GM21360 (cell line): ENCODE measurements around the gene PLOD2.

Experiments used
- ATAC-seq: cut with Tn5 transposase; IDR thresholded peaks from one replicate; pipeline ENCODE4 v1.9.1; 2021; ENCODE audit warnings: mild to moderate bottlenecking, moderate library complexity; ENCODE audit not compliant: unreplicated experiment

PLOD2 gene

DNA sequence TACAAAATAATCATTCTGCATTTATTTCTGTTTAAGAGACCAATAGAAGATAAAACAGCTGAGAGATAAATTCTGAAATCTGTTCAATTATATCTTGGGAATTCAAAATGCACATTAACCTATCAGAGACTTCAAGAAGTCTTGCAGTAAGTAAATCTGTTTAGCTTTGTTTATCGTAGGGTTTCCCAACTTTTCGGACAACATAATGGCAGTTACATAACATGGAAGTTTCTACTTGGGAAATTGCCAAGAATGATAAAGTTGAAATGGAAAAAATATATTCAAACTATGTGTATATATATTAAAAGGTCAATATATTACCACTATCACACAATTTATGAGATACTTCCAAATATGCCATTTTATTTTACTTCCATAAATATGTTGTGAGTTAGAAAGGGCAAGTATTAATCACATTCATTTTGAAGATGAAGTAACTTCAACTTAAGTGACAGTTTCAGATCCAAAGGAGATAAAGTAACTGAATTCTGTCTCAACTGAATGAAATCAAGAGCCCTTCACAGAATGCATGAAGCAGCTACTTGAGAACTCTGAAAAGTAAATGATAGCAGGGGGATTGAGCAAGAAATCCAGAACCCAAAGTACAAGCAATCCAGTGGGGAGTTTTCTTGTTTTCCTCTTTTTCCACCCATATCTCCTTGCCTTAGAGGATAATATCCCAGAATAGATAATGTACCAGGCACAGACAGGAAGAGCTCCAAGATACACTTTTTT lies 108.8 kb downstream of the PLOD2 start:
- no peak for ATAC-seq

GRCh38 chr3:146050691-146051090 lies 110.3 kb downstream of the PLOD2 start:
- ATAC-seq: no peak

DNA sequence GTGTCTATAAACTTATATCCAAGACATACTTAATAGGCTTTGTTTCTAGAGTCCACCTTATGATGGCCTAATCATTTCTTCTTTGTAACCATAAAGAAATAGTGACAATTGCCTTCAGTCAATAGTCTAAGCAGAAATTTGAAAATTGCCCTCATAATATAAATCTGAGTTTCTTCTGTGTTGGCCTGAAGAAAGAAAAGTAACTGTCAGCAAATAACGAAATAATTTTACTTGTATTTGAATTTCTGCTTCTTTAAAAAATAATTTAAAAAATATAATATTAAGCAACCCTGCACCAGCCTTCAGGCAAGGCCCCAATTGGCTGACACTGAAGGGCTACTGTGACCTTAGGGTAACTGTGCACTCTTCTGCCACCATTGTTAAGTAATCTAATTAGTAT lies 113.5 kb downstream of the PLOD2 start:
- ATAC-seq: no peak

GRCh38 chr3:146044046-146044445 lies 116.9 kb downstream of the PLOD2 start:
- ATAC-seq: no peak

- no peak for ATAC-seq
Observed at GRCh38 chr3:146040630-146041029, 120.4 kb downstream of the PLOD2 start.

DNA sequence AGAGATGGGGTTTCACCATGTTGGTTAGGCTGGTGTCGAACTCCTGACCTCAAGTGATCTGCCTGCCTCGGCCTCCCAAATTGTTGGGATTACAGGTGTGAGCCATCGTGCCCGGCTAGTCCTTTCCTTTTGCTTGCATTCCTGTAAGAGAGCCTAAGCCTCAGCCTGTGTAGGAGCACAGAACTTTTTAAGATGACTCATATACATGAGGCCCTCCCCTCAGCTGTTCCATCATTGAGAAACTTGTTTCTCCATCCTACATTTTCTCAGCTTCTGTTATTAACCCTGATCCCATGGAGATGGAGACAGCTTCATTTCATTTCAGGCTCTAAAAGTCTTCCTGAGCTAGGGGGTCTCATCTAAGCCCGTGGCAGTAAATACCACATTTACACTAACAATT lies 123.3 kb downstream of the PLOD2 start:
- no peak for ATAC-seq

- ATAC-seq: no peak
Observed at GRCh38 chr3:146036281-146036680, 124.7 kb downstream of the PLOD2 start.

DNA sequence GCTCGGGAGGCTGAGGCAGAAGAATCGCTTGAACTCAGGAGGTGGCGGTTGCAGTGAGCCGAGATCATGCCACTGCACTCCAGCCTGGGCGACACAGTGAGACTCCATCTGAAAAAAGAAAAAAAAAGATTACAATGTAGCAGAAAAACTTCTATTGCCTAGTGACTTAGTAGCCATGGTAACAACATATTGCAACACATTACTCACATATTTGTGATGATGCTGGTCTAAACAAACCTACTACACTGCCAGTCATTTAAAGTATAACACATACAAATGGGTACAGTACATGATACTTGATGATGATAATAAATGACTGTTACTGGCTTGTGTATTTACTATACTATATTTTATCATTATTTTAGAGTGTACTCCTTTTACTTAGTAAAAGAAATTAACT lies 125.6 kb downstream of the PLOD2 start:
- no peak for ATAC-seq

- ATAC-seq: no peak
Observed at GRCh38 chr3:146033950-146034349, 127.0 kb downstream of the PLOD2 start.

GRCh38 chr3:146026547-146026946 lies 134.4 kb downstream of the PLOD2 start:
- ATAC-seq: no peak

DNA sequence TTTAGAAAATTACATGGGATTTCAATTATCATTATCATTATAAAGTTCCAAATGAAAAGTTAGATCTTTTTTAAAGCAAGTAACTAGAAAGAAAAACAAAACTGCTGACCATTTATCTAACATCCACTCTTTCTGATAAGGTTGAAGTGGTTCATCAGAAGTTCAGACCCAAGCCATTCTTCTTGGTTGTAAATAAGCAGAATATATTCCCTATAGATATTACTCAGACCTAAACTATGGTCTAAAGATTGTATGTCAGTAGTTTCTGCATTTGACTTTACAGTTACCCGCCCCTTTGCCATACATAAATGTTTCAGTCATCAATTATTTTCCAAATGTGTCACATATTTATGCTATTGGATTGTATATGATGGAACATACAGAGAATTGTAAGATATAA lies 136.7 kb downstream of the PLOD2 start:
- ATAC-seq: no peak

- no peak for ATAC-seq
Observed at GRCh38 chr3:146020969-146021368, 140.0 kb downstream of the PLOD2 start.

DNA sequence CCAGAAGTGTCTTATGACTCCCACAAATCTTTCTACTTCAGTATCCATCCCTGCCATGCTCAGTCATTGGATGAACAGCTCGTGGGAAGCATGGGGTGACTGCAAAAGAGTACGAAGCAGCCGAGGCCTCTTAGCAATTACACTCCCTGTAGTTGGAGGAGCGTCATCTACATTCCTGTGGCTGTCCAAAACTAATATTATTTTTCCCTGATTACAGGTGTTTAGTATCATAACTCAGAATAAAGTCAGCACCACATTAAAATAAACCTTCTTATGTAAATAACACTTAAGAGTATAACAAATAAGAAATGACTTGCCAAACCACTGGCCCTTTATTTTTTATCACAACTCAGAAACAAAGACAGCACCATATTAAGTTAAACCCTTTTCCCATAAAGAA lies 141.5 kb downstream of the PLOD2 start:
- ATAC-seq: no peak
